ENCODE data around the gene BET1. TPM values are rescaled to one million over a fixed set of nuclear protein-coding genes. Genes with fewer than 3 reads are reported as not detected.

The BET1 gene
- total RNA-seq, 1 donor from 2014 or later, result 35.4 TPM

DNA sequence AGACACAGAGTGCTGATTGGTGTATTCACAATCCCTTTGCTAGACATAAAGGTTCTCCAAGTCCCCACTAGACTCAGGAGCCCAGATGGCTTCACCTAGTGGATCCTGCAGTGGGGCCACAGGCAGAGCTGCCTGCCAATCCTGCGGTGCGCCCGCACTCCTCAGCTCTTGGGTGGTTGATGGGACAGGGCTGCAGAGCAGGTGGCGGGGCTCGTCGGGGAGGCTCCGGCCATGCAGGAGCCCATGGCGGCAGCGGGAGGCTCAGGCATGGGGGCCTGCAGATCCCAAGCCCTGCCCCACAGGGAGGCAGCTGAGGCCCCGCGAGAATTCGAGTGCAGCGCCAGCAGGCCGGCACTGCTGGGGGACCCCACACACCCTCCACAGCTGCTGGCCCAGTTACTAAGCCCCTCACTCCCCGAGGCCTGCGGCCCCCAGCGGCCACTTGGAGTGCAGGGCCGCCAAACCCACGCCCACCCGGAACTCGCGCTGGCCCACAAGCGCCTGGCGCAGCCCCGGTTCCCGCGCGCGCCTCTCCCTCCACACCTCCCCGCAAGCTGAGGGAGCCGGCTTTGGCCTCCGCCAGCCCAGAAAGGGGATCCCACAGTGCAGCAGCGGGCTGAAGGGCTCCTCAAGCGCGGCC is 7.7 kb upstream of the BET1 start:
- no peak overlapping the region for H3K4me3 ChIP-seq (ENCODE audit: low read depth, low read length)
- H3K36me3 ChIP-seq (ENCODE audit: control insufficient read depth, insufficient read depth, low read length), result no peaks in the 10 kb centered on the region
- no peak for DNase-seq (ENCODE audit: low read depth)
- TF ChIP-seq, protein P1, sequence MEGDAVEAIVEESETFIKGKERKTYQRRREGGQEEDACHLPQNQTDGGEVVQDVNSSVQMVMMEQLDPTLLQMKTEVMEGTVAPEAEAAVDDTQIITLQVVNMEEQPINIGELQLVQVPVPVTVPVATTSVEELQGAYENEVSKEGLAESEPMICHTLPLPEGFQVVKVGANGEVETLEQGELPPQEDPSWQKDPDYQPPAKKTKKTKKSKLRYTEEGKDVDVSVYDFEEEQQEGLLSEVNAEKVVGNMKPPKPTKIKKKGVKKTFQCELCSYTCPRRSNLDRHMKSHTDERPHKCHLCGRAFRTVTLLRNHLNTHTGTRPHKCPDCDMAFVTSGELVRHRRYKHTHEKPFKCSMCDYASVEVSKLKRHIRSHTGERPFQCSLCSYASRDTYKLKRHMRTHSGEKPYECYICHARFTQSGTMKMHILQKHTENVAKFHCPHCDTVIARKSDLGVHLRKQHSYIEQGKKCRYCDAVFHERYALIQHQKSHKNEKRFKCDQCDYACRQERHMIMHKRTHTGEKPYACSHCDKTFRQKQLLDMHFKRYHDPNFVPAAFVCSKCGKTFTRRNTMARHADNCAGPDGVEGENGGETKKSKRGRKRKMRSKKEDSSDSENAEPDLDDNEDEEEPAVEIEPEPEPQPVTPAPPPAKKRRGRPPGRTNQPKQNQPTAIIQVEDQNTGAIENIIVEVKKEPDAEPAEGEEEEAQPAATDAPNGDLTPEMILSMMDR (IDR thresholded peaks at IDR 0.05; ENCODE audit: insufficient read depth, low read length, poor library complexity, severe bottlenecking), result no peak
- H3K27me3 ChIP-seq (ENCODE audit: control insufficient read depth, insufficient read depth, low read length), result no peaks in the 10 kb centered on the region

DNA sequence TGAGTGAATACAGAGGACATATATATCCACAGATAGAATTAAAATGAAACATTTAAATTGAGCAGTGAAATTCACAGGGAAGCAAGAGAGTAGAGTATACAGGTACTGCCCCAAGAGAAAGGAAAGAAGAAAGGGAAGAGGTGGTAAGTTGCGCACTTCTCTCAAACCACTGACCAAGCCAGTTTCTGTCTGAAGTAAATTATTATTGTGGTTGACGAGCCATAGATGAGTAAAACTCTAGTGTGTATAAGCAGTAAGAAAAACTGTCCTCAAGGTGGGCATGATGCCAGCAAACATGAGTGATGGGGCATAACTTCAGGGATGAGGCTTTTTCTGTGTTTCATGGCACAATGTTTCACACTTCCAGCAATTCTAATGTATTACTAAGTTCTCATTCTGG is 4.4 kb upstream of the BET1 start:
- TF ChIP-seq, protein P1 (IDR thresholded peaks at IDR 0.05; ENCODE audit: insufficient read depth, low read length, poor library complexity, severe bottlenecking), result no peak
- Histone ChIP-seq H3K4me3 (ENCODE audit: low read depth, low read length) (no peak overlapping the region), H3K27me3 (ENCODE audit: control insufficient read depth, insufficient read depth, low read length) (no peaks in the 10 kb centered on the region), H3K36me3 (ENCODE audit: control insufficient read depth, insufficient read depth, low read length) (no peaks in the 10 kb centered on the region)
- peak; percentile 31 for DNase-seq (ENCODE audit: low read depth)

DNA sequence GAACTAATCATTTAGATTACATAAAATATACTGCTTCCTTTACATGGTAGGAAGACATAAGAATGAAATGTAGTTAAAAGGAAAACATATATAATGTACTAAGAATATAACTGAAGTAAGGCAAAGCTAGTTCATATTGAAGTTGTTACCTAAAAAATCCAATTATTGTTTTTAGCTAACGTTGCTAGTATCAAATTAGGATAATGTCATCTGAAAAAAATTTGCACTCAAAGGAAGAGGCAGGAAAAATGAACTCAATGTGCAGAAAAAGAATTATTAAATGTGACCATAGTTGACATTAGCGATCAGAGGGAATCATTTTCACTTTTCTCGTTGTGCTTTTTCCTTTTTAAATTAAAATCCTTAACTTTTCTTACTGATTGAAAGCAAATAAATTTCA is 1.6 kb upstream of the BET1 start:
- TF ChIP-seq, protein P1 (IDR thresholded peaks at IDR 0.05; ENCODE audit: insufficient read depth, low read length, poor library complexity, severe bottlenecking), result no peak
- no peak for DNase-seq (ENCODE audit: low read depth)
- Histone ChIP-seq H3K36me3 (ENCODE audit: control insufficient read depth, insufficient read depth, low read length) (no peaks in the 10 kb centered on the region), H3K27me3 (ENCODE audit: control insufficient read depth, insufficient read depth, low read length) (no peaks in the 10 kb centered on the region), H3K4me3 (ENCODE audit: low read depth, low read length) (no peak overlapping the region)

DNA sequence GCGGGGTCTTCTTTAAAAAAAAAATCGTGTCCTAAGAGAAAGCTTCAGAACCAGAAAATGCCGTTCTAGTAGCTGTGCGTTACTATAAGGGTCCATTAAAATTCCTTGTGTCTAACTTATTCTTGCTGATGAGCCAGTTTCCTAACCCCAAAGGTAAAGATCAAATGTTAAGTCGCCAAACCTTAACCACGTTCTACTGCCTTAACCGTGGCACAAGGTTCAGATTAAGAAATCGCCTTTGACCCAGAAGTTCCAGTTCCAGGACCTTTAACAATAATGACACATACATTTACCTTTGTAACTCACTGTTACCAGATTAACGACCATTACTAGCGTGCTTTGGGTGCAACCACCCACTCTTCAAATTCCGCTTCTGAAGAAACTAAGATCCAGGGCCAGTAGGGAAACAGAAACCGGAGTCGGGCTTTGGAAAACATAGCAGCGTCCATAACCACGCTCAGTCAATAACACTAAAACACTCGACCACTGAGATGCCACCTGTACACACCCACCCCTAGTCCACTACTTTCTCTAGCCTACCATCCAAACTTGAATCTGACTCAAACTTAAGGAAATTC is 620 bp downstream of the BET1 start:
- Histone ChIP-seq H3K27me3 (ENCODE audit: control insufficient read depth, insufficient read depth, low read length) (no peaks in the 10 kb centered on the region), H3K36me3 (ENCODE audit: control insufficient read depth, insufficient read depth, low read length) (no peaks in the 10 kb centered on the region), H3K4me3 (ENCODE audit: low read depth, low read length) (peak overlapping the region; percentile 78)
- TF ChIP-seq, protein P1 (IDR thresholded peaks at IDR 0.05; ENCODE audit: insufficient read depth, low read length, poor library complexity, severe bottlenecking), result no peak
- no peak for DNase-seq (ENCODE audit: low read depth)

DNA sequence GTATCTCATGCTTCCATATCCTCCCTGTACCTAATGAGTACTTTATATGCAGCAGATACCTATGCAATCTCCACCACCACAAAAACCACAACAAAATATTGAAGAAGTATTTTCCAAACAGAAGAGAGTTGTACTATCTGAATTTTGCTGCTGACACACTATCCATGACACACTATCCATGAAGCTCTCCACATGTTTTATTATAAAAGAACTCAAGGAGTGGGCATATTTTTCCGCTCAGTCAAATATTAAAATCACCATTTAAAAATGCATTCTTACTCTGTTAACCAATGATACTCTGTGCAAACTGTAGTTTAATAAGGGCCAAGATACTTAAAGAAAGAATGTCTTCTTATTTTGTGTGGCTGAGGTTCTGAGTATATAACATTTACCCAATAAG is 2.8 kb downstream of the BET1 start:
- H3K36me3 ChIP-seq (ENCODE audit: control insufficient read depth, insufficient read depth, low read length), result no peaks in the 10 kb centered on the region
- H3K4me3 ChIP-seq (ENCODE audit: low read depth, low read length), result no peak overlapping the region
- no peaks in the 10 kb centered on the region for H3K27me3 ChIP-seq (ENCODE audit: control insufficient read depth, insufficient read depth, low read length)
- TF ChIP-seq, protein P1 (IDR thresholded peaks at IDR 0.05; ENCODE audit: insufficient read depth, low read length, poor library complexity, severe bottlenecking), result no peak
- DNase-seq (ENCODE audit: low read depth), result no peak

DNA sequence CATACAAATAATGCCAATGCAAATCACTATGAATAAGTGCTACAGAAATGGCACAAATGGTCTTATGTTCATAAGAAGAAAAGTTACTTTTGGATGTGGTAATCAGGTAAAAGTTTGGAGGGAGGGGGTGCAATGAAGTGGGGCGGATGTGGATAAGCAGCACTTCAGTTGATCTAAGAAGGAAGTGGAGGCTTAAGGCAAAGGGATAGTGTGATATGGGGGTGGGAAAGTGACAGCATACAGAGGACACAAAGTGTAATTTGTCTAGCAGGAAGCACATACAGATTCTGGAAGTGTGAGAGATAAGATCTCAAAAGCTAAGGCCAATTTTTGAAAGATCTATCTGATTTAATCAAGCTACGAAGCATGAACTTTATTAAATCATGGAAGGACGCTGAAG is 6.3 kb downstream of the BET1 start:
- DNase-seq (ENCODE audit: low read depth), result no peak
- H3K4me3 ChIP-seq (ENCODE audit: low read depth, low read length), result no peak overlapping the region

More for the DNA sequence above, 6.3 kb downstream of the BET1 start:
- Histone ChIP-seq H3K27me3 (ENCODE audit: control insufficient read depth, insufficient read depth, low read length) (no peaks in the 10 kb centered on the region), H3K36me3 (ENCODE audit: control insufficient read depth, insufficient read depth, low read length) (no peaks in the 10 kb centered on the region)
- TF ChIP-seq, protein P1 (IDR thresholded peaks at IDR 0.05; ENCODE audit: insufficient read depth, low read length, poor library complexity, severe bottlenecking), result no peak

Data from kidney epithelial cell (primary cell).